ENCODE results near the gene DTD2.
"Not testable (repeated sequence)": the region's sequence is repeated elsewhere in the genome, so short reads cannot be mapped to it uniquely, and the experiment has no call there.

The DTD2 gene

GRCh38 chr14:31484754-31485153 is 27.4 kb upstream of the DTD2 start:
- no peak overlapping the region for H3K4me3 ChIP-seq (ENCODE audit: low read depth, low read length)
- TF ChIP-seq CTCF (IDR thresholded peaks at IDR 0.05; ENCODE audit: low read depth, low read length), result no peak

GRCh38 chr14:31480156-31480555 is 22.9 kb upstream of the DTD2 start:
- no peak overlapping the region for H3K4me3 ChIP-seq (ENCODE audit: low read depth, low read length)
- TF ChIP-seq CTCF (IDR thresholded peaks at IDR 0.05; ENCODE audit: low read depth, low read length), result no peak

GRCh38 chr14:31479027-31479426 is 21.7 kb upstream of the DTD2 start:
- no peak for TF ChIP-seq CTCF (IDR thresholded peaks at IDR 0.05; ENCODE audit: low read depth, low read length)

GRCh38 chr14:31477248-31477647 is 19.9 kb upstream of the DTD2 start:
- no peak for TF ChIP-seq CTCF (IDR thresholded peaks at IDR 0.05; ENCODE audit: low read depth, low read length)
- H3K4me3 ChIP-seq (ENCODE audit: low read depth, low read length), result no peak overlapping the region

More at GRCh38 chr14:31479027-31479426, 21.7 kb upstream of the DTD2 start:
- H3K4me3 ChIP-seq (ENCODE audit: low read depth, low read length), result no peak overlapping the region

- no peak overlapping the region for H3K4me3 ChIP-seq (ENCODE audit: low read depth, low read length)
- no peak for TF ChIP-seq CTCF (IDR thresholded peaks at IDR 0.05; ENCODE audit: low read depth, low read length)
These were observed 19.0 kb upstream of the DTD2 start for GRCh38 chr14:31476131-31476866.

GRCh38 chr14:31466554-31466953 is 9.2 kb upstream of the DTD2 start:
- TF ChIP-seq CTCF (IDR thresholded peaks at IDR 0.05; ENCODE audit: low read depth, low read length), result no peak
- H3K4me3 ChIP-seq (ENCODE audit: low read depth, low read length), result no peak overlapping the region

GRCh38 chr14:31465111-31465510 is 7.8 kb upstream of the DTD2 start:
- TF ChIP-seq CTCF (IDR thresholded peaks at IDR 0.05; ENCODE audit: low read depth, low read length), result no peak
- H3K4me3 ChIP-seq (ENCODE audit: low read depth, low read length), result no peak overlapping the region

- H3K4me3 ChIP-seq (ENCODE audit: low read depth, low read length), result not testable (repeated sequence)
These were observed 5.1 kb upstream of the DTD2 start for GRCh38 chr14:31462450-31462849.

Data from WI38 (cell line).